Gastroesophageal sphincter (tissue), 4 donors: ENCODE results near the gene MYOZ3. TPM values are rescaled to one million over a fixed set of nuclear protein-coding genes. Genes with fewer than 3 reads are reported as not detected.
A peak's percentile ranks its signal among the peaks of the same experiment; 100 is the strongest.

Experiments used
- ATAC-seq: fragments of 150-250 bp; one replicate; pipeline ENCODE4 v1.9.1; 2016; ENCODE audit warnings: mild to moderate bottlenecking, moderate library complexity
- H3K27ac ChIP-seq, 4 donors: fragments of 200-600 bp; sonication (generic) in 3 of 4; 1 replicate in 3 of 4; 2 replicates in 1 of 4; pipeline ENCODE4 v1.5.1; 2016 to 2019
- H3K27me3 ChIP-seq: fragments of 200-600 bp; sonication (generic); one replicate; pipeline ENCODE4 v1.5.1; 2019
- H3K36me3 ChIP-seq, 2 donors: fragments of 200-600 bp; sonication (generic); one replicate each; pipeline ENCODE4 v1.5.1; 2019; ENCODE audit warnings: control low read depth in 1 of 2
- H3K4me1 ChIP-seq, 3 donors: fragments of 200-600 bp; sonication (generic); 1 replicate in 2 of 3; 2 replicates in 1 of 3; pipeline ENCODE4 v1.5.1; 2016 to 2019; ENCODE audit warnings: control low read depth in 2 of 3
- H3K4me3 ChIP-seq, 2 donors: fragments of 200-600 bp; sonication (generic); one replicate each; pipeline ENCODE4 v1.5.1; 2019; ENCODE audit warnings: mild to moderate bottlenecking in 1 of 2, moderate library complexity in 1 of 2
- H3K9me3 ChIP-seq, 3 donors: fragments of 200-600 bp; sonication (generic); one replicate each; pipeline ENCODE4 v1.5.1; 2017 to 2019; ENCODE audit warnings: control low read depth in 2 of 3
- CTCF ChIP-seq, 4 experiments: fragments of 200-600 bp in 2 of 4; fragments of 450-650 bp in 2 of 4; sonication (generic) in 1 of 4; IDR thresholded peaks; one replicate each; pipeline ENCODE4 v1.5.1; 2017 to 2019; ENCODE audit warnings: antibody characterized with exemption in 4 of 4, mild to moderate bottlenecking in 2 of 4, moderate library complexity in 2 of 4
- EP300 ChIP-seq: sonication (generic); formaldehyde crosslinking; IDR thresholded peaks from one replicate; pipeline ENCODE4 v1.6.1; 2017; ENCODE audit warnings: antibody characterized with exemption, mild to moderate bottlenecking
- POLR2A ChIP-seq, 2 donors: fragments of 450-650 bp; IDR thresholded peaks; one replicate each; pipeline ENCODE4 v1.6.1; 2017; ENCODE audit warnings: antibody characterized with exemption in 2 of 2, mild to moderate bottlenecking in 2 of 2, moderate library complexity in 1 of 2
- POLR2AphosphoS5 ChIP-seq: sonication (generic); formaldehyde crosslinking; IDR thresholded peaks from one replicate; pipeline ENCODE4 v1.6.1; 2017; ENCODE audit warnings: antibody characterized with exemption
- WGBS, 2 donors: methylation state at CpG; one replicate each; pipeline ENCODE4 v1.1.5; 2018; ENCODE audit warnings: low coverage in 1 of 2; 5-methylcytosine and 5-hydroxymethylcytosine counted together
- total RNA-seq, 4 donors: library from RNA; depleted of rRNA; stranded (reverse); fragments of >200 nt; gene quantifications; one replicate each; pipeline ENCODE4 v1.1.0, GENCODE V29; 2016

Gene MYOZ3
- total RNA-seq, 4 donors from 2014 or later, result 0.13 to 0.62 (median 0.22) TPM; not detected in 1

GRCh38 chr5:150630461-150631325 lies 30.4 kb upstream of the MYOZ3 start:
- 50 to 97% methylated on average over 5 of the region's 9 CpGs for WGBS, 2 donors
- no peaks in the 10 kb centered on the region for H3K9me3 ChIP-seq
- TF ChIP-seq CTCF (IDR thresholded peaks at IDR 0.05) (no peak), POLR2AphosphoS5 (no peak), POLR2A (IDR thresholded peaks at IDR 0.05) (no peak), EP300 (no peak)
- peaks cover 0 to 83% (median 32%) of the 10 kb centered on the region in 3 donors for H3K4me1 ChIP-seq
- peak overlapping the region in 3 of 4 donors; percentile 51 to 93 (median 90) for H3K27ac ChIP-seq
- no peak overlapping the region for H3K4me3 ChIP-seq
- no peaks in the 10 kb centered on the region for H3K27me3 ChIP-seq
- peaks cover 0 to 9% of the 10 kb centered on the region in 2 donors for H3K36me3 ChIP-seq
- ATAC-seq, result no peak

- no peak for ATAC-seq
- peaks cover 0 to 83% (median 28%) of the 10 kb centered on the region in 3 donors for H3K4me1 ChIP-seq
- no peaks in the 10 kb centered on the region for H3K9me3 ChIP-seq
- H3K27ac ChIP-seq, result peak overlapping the region in 1 of 4 donors; percentile 31
- H3K4me3 ChIP-seq, result no peak overlapping the region
- no peaks in the 10 kb centered on the region for H3K27me3 ChIP-seq
- no peak for TF ChIP-seq POLR2AphosphoS5
- TF ChIP-seq CTCF (IDR thresholded peaks at IDR 0.05), result no peak
- TF ChIP-seq EP300, result no peak
- TF ChIP-seq POLR2A (IDR thresholded peaks at IDR 0.05), result no peak
- WGBS, 2 donors, result 91 to 93% methylated on average over 6 of the region's 6 CpGs
- H3K36me3 ChIP-seq, result peaks cover 0 to 9% of the 10 kb centered on the region in 2 donors
Measured at GRCh38 chr5:150631326-150631701, 29.7 kb upstream of the MYOZ3 start.

- Histone ChIP-seq H3K4me3 (no peak overlapping the region), H3K9me3 (no peaks in the 10 kb centered on the region), H3K27ac (peak overlapping the region in 2 of 4 donors; percentile 12 to 32), H3K36me3 (peaks cover 0 to 9% of the 10 kb centered on the region in 2 donors), H3K4me1 (peaks cover 0 to 83% (median 22%) of the 10 kb centered on the region in 3 donors), H3K27me3 (no peaks in the 10 kb centered on the region)
- TF ChIP-seq POLR2AphosphoS5 (no peak), CTCF (IDR thresholded peaks at IDR 0.05) (no peak), POLR2A (IDR thresholded peaks at IDR 0.05) (no peak), EP300 (no peak)
- WGBS, 2 donors, result 59% methylated on average over 5 of the region's 10 CpGs; no CpG with 5 or more reads in 1 of the 2 donors
- ATAC-seq, result no peak
Measured at GRCh38 chr5:150632305-150633160, 28.5 kb upstream of the MYOZ3 start.

- no peaks in the 10 kb centered on the region for H3K9me3 ChIP-seq
- TF ChIP-seq POLR2A (IDR thresholded peaks at IDR 0.05) (no peak), POLR2AphosphoS5 (no peak)
- H3K27me3 ChIP-seq, result no peaks in the 10 kb centered on the region
- H3K36me3 ChIP-seq, result peaks cover 0 to 9% of the 10 kb centered on the region in 2 donors
- H3K4me3 ChIP-seq, result no peak overlapping the region
- WGBS, 2 donors, result 50 to 53% methylated on average over 1 to 2 of the region's 2 CpGs
- ATAC-seq, result no peak
- peak overlapping the region in 1 of 4 donors; percentile 12 for H3K27ac ChIP-seq
- H3K4me1 ChIP-seq, result peaks cover 0 to 83% (median 20%) of the 10 kb centered on the region in 3 donors
Measured at GRCh38 chr5:150633429-150633828, 27.6 kb upstream of the MYOZ3 start.
